DOHH2 (cell line): ENCODE results near the gene CACHD1.

Source experiments
- H3F3A ChIP-seq: fragments of 200-600 bp; sonication (generic), shearing (Covaris generic); 2 replicates; pipeline ENCODE4 v1.6.0; 2016; ENCODE audit warnings: antibody characterized with exemption, mild to moderate bottlenecking; ENCODE audit not compliant: control insufficient read depth, insufficient read depth
- H3K27ac ChIP-seq: fragments of 200-600 bp; sonication (generic); 2 replicates; pipeline ENCODE4 v1.5.1; 2014; ENCODE audit warnings: low read depth, mild to moderate bottlenecking, low read length, moderate library complexity
- H3K27me3 ChIP-seq: fragments of 200-600 bp; sonication (generic); 2 replicates; pipeline ENCODE4 v1.6.1; 2014; ENCODE audit warnings: mild to moderate bottlenecking, low read length, mixed read lengths; ENCODE audit not compliant: control insufficient read depth
- H3K36me3 ChIP-seq: fragments of 200-600 bp; sonication (generic); 2 replicates; pipeline ENCODE4 v1.6.1; 2014; ENCODE audit warnings: mild to moderate bottlenecking, low read length, moderate library complexity, mixed read lengths; ENCODE audit not compliant: control insufficient read depth
- H3K4me1 ChIP-seq: fragments of 200-600 bp; sonication (generic); 2 replicates; pipeline ENCODE4 v1.6.1; 2014; ENCODE audit warnings: mild to moderate bottlenecking, low read length, mixed read lengths; ENCODE audit not compliant: control insufficient read depth
- H3K4me2 ChIP-seq: fragments of 200-600 bp; sonication (generic); 2 replicates; pipeline ENCODE4 v1.6.0; 2014; ENCODE audit warnings: mild to moderate bottlenecking, low read length, moderate library complexity
- H3K4me3 ChIP-seq: fragments of 200-600 bp; sonication (generic); 2 replicates; pipeline ENCODE4 v1.5.1; 2014; ENCODE audit warnings: mild to moderate bottlenecking, low read length, mixed read lengths
- H3K79me2 ChIP-seq: fragments of 200-600 bp; sonication (generic); 2 replicates; pipeline ENCODE4 v1.6.1; 2014; ENCODE audit warnings: mild to moderate bottlenecking, low read length, mixed read lengths; ENCODE audit not compliant: control insufficient read depth
- H3K9me2 ChIP-seq: fragments of 200-600 bp; sonication (generic); replicated peaks from 2 replicates; pipeline ENCODE4 v1.6.1; 2014; ENCODE audit warnings: mild to moderate bottlenecking, low read length, mixed read lengths; ENCODE audit not compliant: control insufficient read depth
- H3K9me3 ChIP-seq: fragments of 200-600 bp; sonication (generic); 2 replicates; pipeline ENCODE4 v1.6.1; 2014; ENCODE audit warnings: antibody characterized with exemption, low read length, mixed read lengths; ENCODE audit not compliant: control insufficient read depth, insufficient read depth
- H4K20me1 ChIP-seq: fragments of 200-600 bp; sonication (generic); 2 replicates; pipeline ENCODE4 v1.6.0; 2014; ENCODE audit warnings: low read depth, mild to moderate bottlenecking, antibody characterized with exemption, low read length, moderate library complexity; ENCODE audit not compliant: control insufficient read depth, insufficient read depth
- EZH2phosphoT487 ChIP-seq: fragments of 200-600 bp; sonication (generic); IDR thresholded peaks from 2 replicates; pipeline ENCODE4 v1.6.1; 2017; ENCODE audit warnings: borderline replicate concordance, mild to moderate bottlenecking, antibody characterized with exemption, low read length, moderate library complexity, mixed read lengths
- TF ChIP-seq, protein P1 (sequence below): fragments of 200-600 bp; sonication (generic); IDR thresholded peaks from one replicate; pipeline ENCODE4 v1.5.1; 2014; ENCODE audit warnings: antibody characterized with exemption, mild to moderate bottlenecking, low read depth, low read length; ENCODE audit not compliant: poor library complexity, severe bottlenecking

CACHD1 gene

DNA sequence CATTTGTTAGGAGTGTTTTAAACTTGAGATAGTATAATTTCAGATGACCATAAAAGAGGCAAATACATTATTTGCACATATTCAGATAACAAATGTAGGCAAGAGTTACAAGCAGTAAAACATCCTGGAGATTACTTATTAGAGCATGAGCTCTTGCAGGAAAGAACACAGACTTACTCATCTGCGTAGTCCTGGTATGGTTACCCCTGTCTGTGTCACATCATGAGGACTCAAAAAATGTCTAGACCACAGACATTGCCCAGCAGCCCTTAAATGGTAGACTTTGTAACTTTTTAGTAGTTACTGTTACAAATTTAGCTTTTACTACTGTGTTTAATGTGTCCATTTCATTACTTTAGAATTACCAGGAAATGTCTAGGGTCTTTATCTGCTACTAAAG, 12.8 kb downstream of the CACHD1 start:
- Histone ChIP-seq H3K9me2 (no peaks in the 10 kb centered on the region), H3K4me1 (no peaks in the 10 kb centered on the region), H3K27me3 (peaks cover 10% of the 10 kb centered on the region; the same call in 1 of the 2 replicates), H3K79me2 (no peaks in the 10 kb centered on the region), H4K20me1 (no peaks in the 10 kb centered on the region), H3K4me2 (no peak overlapping the region), H3K27ac (no peak overlapping the region), H3K4me3 (no peak overlapping the region), H3K9me3 (no peaks in the 10 kb centered on the region), H3F3A (no peaks in the 10 kb centered on the region), H3K36me3 (no peaks in the 10 kb centered on the region)
- TF ChIP-seq, protein P1, sequence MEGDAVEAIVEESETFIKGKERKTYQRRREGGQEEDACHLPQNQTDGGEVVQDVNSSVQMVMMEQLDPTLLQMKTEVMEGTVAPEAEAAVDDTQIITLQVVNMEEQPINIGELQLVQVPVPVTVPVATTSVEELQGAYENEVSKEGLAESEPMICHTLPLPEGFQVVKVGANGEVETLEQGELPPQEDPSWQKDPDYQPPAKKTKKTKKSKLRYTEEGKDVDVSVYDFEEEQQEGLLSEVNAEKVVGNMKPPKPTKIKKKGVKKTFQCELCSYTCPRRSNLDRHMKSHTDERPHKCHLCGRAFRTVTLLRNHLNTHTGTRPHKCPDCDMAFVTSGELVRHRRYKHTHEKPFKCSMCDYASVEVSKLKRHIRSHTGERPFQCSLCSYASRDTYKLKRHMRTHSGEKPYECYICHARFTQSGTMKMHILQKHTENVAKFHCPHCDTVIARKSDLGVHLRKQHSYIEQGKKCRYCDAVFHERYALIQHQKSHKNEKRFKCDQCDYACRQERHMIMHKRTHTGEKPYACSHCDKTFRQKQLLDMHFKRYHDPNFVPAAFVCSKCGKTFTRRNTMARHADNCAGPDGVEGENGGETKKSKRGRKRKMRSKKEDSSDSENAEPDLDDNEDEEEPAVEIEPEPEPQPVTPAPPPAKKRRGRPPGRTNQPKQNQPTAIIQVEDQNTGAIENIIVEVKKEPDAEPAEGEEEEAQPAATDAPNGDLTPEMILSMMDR, result no peak
- no peak for TF ChIP-seq EZH2phosphoT487

DNA sequence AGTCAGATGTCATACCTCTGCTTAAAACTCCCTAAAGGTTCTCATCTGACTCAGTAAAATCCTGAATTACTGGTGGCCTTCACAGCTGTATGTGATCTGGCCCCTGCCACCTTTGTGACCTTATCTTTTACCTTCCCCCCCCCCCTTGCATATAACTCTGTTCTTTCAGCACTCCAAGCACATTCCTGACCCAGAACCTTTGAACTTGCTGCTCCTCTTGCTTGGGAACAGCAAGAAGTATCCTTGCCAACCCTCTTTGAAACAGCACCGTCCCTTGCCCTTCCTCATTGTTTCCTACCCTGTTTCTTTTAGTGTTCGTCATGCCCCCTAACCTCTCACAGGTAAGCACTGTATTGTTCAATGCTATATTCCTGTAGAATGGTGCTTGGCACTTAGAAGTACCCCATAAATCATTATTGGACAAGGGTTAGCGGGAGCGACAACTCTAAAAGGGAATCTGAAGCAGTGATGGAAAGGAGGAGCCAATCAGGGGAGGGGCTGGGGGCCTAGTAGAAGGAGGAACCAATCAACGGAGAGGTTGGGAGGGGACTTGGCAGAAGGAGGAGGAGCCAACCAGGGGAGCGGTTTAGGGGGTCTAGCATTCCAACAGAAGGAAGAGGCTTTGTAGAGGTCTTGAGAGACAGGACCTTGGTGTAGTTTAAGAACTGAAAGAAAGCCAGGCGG, 13.9 kb downstream of the CACHD1 start:
- no peaks in the 10 kb centered on the region for H4K20me1 ChIP-seq
- H3K4me2 ChIP-seq, result no peak overlapping the region
- H3K4me1 ChIP-seq, result no peaks in the 10 kb centered on the region
- no peaks in the 10 kb centered on the region for H3K9me2 ChIP-seq
- no peaks in the 10 kb centered on the region for H3K36me3 ChIP-seq
- H3K27ac ChIP-seq, result no peak overlapping the region
- TF ChIP-seq, protein P1, result no peak
- no peak for TF ChIP-seq EZH2phosphoT487
- peaks cover 13% of the 10 kb centered on the region for H3K27me3 ChIP-seq
- no peaks in the 10 kb centered on the region for H3K9me3 ChIP-seq
- no peak overlapping the region for H3K4me3 ChIP-seq
- no peaks in the 10 kb centered on the region for H3F3A ChIP-seq
- H3K79me2 ChIP-seq, result no peaks in the 10 kb centered on the region

DNA sequence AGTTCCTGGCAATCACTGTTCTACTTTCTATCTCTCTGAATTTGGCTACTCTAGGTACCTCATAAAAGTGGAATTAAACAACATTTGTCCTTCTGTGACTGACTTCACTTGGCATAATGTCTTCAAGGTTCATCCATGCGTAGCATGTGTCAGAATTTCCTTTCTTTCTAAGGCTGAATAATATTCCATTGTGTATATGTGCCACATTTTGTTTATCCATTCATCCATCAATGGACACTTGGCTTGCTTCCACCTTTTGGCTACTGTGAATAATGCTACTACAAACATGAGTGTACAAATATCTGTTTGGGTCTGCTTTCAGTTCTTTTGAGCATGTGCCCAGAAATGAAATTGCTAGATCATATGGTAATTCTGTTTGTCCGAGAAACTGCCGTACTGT, 14.7 kb downstream of the CACHD1 start:
- Histone ChIP-seq H3K4me2 (no peak overlapping the region), H3K79me2 (no peaks in the 10 kb centered on the region), H3K27me3 (peaks cover 13% of the 10 kb centered on the region), H4K20me1 (no peaks in the 10 kb centered on the region), H3K4me1 (no peaks in the 10 kb centered on the region), H3K9me2 (no peaks in the 10 kb centered on the region), H3K4me3 (no peak overlapping the region), H3K36me3 (no peaks in the 10 kb centered on the region), H3K9me3 (no peaks in the 10 kb centered on the region), H3F3A (no peaks in the 10 kb centered on the region), H3K27ac (no peak overlapping the region)
- TF ChIP-seq, protein P1, result no peak
- TF ChIP-seq EZH2phosphoT487, result no peak
